Left lung (tissue), 10 donors: ENCODE data around the gene EID1. TPM values are rescaled to one million over a fixed set of nuclear protein-coding genes. Genes with fewer than 3 reads are reported as not detected.

Experiments used
- ATAC-seq: fragments of 200-7000 bp; cut with Tn5 transposase; one replicate; pipeline ENCODE4 v1.9.1; 2020; ENCODE audit warnings: moderate library complexity
- DNase-seq, 4 donors: peaks; one replicate each; pipeline ENCODE4 v3.0.0-alpha.2; 2013 to 2020
- H3K27ac ChIP-seq, 2 donors: fragments of 200-600 bp; sonication (generic) in 1 of 2; one replicate each; pipeline versions ENCODE4 v1.5.0 to v1.8.0; 2020 to 2021
- H3K27me3 ChIP-seq, 2 donors: fragments of 200-600 bp; sonication (generic) in 1 of 2; one replicate each; pipeline versions ENCODE4 v1.5.0 to v1.8.0; 2020 to 2021
- H3K36me3 ChIP-seq, 2 donors: fragments of 200-600 bp; sonication (generic) in 1 of 2; one replicate each; pipeline versions ENCODE4 v1.5.0 to v1.8.0; 2020 to 2021
- H3K4me1 ChIP-seq, 2 donors: fragments of 200-600 bp; one replicate each; pipeline ENCODE4 v1.8.0; 2021
- H3K4me3 ChIP-seq, 2 donors: fragments of 200-600 bp; sonication (generic) in 1 of 2; one replicate each; pipeline versions ENCODE4 v1.5.0 to v1.8.0; 2020 to 2021; ENCODE audit warnings: mild to moderate bottlenecking in 1 of 2
- H3K9me3 ChIP-seq, 2 donors: fragments of 200-600 bp; sonication (generic) in 1 of 2; one replicate each; pipeline versions ENCODE4 v1.5.0 to v1.8.0; 2020 to 2021
- intact Hi-C, 2 donors: fragments of 100-400 bp; cut with DNase I; formaldehyde crosslinking; loops; one replicate each; pipeline versions ENCODE4 v1.11.2 to v1.14.2; 2022
- polyA plus RNA-seq, 6 donors: library from polyadenylated mRNA; unstranded; fragments of 120-200 nt; gene quantifications; one replicate each; pipeline ENCODE4 v1.2.1, GENCODE V29; 2013; ENCODE audit not compliant: insufficient read length in 6 of 6
- total RNA-seq, 2 donors: library from RNA; stranded (reverse); fragmentation: NEBNext Ultra II Directional; extraction: Animal tissue kit (Norgen Biotek cat#: 25700); gene quantifications; one replicate each; pipeline ENCODE4 v1.2.1, GENCODE V29; 2021
- TF ChIP-seq, protein P1 (sequence below), 2 donors: fragments of 200-600 bp; sonication (generic) in 1 of 2; IDR thresholded peaks; one replicate each; pipeline versions ENCODE4 v1.5.0 to v1.8.0; 2021; ENCODE audit warnings: antibody characterized with exemption in 2 of 2
- donor health status: DM: no; HTN: yes; CAD: no.
- donor health status: DM: no; HTN: no; CAD: no.

EID1 gene
- total and polyA plus RNA-seq, 8 donors = 80.2 to 301 (median 274) TPM

DNA sequence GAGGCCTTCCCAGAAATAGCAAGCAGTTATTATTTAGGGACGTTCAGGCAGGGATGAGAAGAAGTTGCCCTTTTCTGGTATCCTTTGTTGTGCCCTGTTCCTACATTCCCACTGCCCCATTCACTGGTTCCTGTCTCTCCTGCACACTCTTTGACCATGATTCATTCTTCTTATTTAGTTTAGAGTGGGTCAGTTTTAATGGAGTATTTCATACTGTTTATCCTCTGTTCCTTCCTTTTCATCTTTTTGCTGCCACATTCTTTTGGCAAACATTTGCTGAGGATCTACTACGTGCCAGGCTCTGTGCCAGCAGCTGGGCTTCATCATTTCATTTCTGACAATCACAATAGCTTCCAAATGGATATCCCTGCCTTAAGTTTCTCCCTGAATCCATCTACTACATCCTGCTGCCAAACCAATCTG lies 11.8 kb upstream of the EID1 start:
- no peaks in the 10 kb centered on the region for H3K4me1 ChIP-seq
- H3K36me3 ChIP-seq = no peaks in the 10 kb centered on the region
- H3K4me3 ChIP-seq = no peak overlapping the region
- TF ChIP-seq, protein P1, sequence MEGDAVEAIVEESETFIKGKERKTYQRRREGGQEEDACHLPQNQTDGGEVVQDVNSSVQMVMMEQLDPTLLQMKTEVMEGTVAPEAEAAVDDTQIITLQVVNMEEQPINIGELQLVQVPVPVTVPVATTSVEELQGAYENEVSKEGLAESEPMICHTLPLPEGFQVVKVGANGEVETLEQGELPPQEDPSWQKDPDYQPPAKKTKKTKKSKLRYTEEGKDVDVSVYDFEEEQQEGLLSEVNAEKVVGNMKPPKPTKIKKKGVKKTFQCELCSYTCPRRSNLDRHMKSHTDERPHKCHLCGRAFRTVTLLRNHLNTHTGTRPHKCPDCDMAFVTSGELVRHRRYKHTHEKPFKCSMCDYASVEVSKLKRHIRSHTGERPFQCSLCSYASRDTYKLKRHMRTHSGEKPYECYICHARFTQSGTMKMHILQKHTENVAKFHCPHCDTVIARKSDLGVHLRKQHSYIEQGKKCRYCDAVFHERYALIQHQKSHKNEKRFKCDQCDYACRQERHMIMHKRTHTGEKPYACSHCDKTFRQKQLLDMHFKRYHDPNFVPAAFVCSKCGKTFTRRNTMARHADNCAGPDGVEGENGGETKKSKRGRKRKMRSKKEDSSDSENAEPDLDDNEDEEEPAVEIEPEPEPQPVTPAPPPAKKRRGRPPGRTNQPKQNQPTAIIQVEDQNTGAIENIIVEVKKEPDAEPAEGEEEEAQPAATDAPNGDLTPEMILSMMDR (IDR thresholded peaks at IDR 0.05) = no peak
- H3K27me3 ChIP-seq = no peaks in the 10 kb centered on the region
- intact Hi-C loops = loop anchor here in 1 of 2 donors (10.0 kb wide), 2 partner anchors 279 to 1279 kb away; no protein-coding TSS in a partner anchor
- H3K27ac ChIP-seq = no peak overlapping the region
- DNase-seq (no peak), ATAC-seq (no peak)
- H3K9me3 ChIP-seq = no peaks in the 10 kb centered on the region

DNA sequence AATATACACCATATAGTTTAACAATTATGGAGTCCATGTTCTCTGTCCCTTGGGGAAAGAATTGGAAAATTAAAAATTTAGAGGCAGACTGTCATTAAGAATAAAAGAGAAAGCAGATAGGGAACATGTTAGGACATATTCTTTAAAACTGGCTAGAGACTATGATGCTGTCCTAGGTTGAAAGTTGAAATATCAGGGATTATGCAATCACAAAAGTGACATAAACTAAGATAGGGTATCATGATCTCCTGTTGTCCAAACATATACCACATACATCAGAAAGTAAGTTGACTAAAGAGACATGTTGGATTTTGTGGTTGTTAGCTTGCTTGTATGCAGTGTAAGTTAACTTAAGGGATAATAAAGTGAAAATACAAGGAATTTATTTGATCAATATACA lies 9.9 kb upstream of the EID1 start:
- intact Hi-C loops = loop anchor here in 1 of 2 donors (10.0 kb wide), 2 partner anchors 277 to 1277 kb away; no protein-coding TSS in a partner anchor
- TF ChIP-seq, protein P1 (IDR thresholded peaks at IDR 0.05) = no peak
- Histone ChIP-seq H3K36me3 (no peaks in the 10 kb centered on the region), H3K9me3 (no peaks in the 10 kb centered on the region), H3K27me3 (peaks cover 0 to 4% of the 10 kb centered on the region in 2 donors), H3K4me1 (no peaks in the 10 kb centered on the region), H3K27ac (no peak overlapping the region), H3K4me3 (no peak overlapping the region)
- ATAC-seq = no peak
- DNase-seq = no peak

DNA sequence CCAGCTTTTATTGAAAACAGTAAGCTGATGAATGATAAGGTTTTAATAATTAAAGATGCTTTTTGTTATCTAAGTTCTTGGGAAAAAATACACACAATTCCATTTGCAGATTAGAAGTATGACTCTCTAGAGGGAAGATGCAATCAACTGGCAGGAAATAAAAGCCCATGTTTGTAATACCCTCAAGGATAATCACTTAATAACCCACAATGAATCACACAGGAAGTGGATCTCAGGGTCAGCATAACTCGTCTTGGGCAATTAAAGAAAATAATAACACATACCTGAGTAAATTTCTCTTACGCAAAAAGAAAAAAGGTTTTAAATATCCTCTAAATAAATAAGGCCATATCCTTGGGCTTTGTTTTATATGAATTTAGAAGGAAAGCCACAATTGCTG lies 9.4 kb upstream of the EID1 start:
- H3K4me3 ChIP-seq = no peak overlapping the region
- H3K9me3 ChIP-seq = no peaks in the 10 kb centered on the region
- DNase-seq = no peak
- intact Hi-C loops = loop anchor here in 1 of 2 donors (10.0 kb wide), 2 partner anchors 276 to 1276 kb away; no protein-coding TSS in a partner anchor
- H3K36me3 ChIP-seq = no peaks in the 10 kb centered on the region
- peak; percentile 29 for ATAC-seq
- H3K4me1 ChIP-seq = no peaks in the 10 kb centered on the region
- no peak overlapping the region for H3K27ac ChIP-seq
- peaks cover 0 to 9% of the 10 kb centered on the region in 2 donors for H3K27me3 ChIP-seq
- TF ChIP-seq, protein P1 (IDR thresholded peaks at IDR 0.05) = no peak

- Histone ChIP-seq H3K27ac (no peak overlapping the region), H3K4me3 (no peak overlapping the region), H3K27me3 (peaks cover 0 to 10% of the 10 kb centered on the region in 2 donors), H3K9me3 (no peaks in the 10 kb centered on the region), H3K36me3 (no peaks in the 10 kb centered on the region), H3K4me1 (no peaks in the 10 kb centered on the region)
- TF ChIP-seq, protein P1 (IDR thresholded peaks at IDR 0.05) = no peak
- no peak for DNase-seq
- intact Hi-C loops = loop anchor here in 1 of 2 donors (10.0 kb wide), 2 partner anchors 275 to 1275 kb away; no protein-coding TSS in a partner anchor
- ATAC-seq = peak; percentile 83
Measured at GRCh38 chr15:48869966-48870365, 8.0 kb upstream of the EID1 start.

DNA sequence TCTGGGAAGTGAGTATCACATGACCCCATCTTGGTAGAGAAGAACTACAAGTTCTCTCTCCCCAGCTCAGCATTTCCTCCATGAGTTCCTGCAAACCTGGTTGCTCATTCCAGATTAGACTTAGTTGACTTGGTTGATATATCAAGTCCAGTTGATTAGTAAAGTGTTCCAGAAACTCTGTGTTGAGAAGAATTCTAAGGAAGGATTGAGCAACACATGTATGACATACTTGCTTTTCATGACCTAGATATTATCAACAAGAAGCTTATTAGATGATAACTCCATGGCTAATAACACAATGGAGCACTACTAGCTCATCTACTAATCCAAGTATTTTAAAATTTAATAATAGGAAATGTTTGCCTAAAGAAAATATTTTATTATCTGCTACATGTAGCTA lies 6.4 kb upstream of the EID1 start:
- no peak overlapping the region for H3K4me3 ChIP-seq
- no peak overlapping the region for H3K27ac ChIP-seq
- H3K27me3 ChIP-seq = peaks cover 0 to 10% of the 10 kb centered on the region in 2 donors
- no peaks in the 10 kb centered on the region for H3K36me3 ChIP-seq
- no peaks in the 10 kb centered on the region for H3K4me1 ChIP-seq
- no peaks in the 10 kb centered on the region for H3K9me3 ChIP-seq
- no peak for ATAC-seq
- TF ChIP-seq, protein P1 (IDR thresholded peaks at IDR 0.05) = no peak
- no peak for DNase-seq
- intact Hi-C loops = no loop called here
